DMS53 (cell line): ENCODE results near the gene CXCR4.
A peak's percentile ranks its signal among the peaks of the same experiment; 100 is the strongest.
"Not testable (repeated sequence)": the region's sequence is repeated elsewhere in the genome, so short reads cannot be mapped to it uniquely, and the experiment has no call there.

Experiments used
- DNase-seq: peaks from one replicate; lab custom pipeline; 2025; lab: John Stamatoyannopoulos, UW

CXCR4 gene

DNA sequence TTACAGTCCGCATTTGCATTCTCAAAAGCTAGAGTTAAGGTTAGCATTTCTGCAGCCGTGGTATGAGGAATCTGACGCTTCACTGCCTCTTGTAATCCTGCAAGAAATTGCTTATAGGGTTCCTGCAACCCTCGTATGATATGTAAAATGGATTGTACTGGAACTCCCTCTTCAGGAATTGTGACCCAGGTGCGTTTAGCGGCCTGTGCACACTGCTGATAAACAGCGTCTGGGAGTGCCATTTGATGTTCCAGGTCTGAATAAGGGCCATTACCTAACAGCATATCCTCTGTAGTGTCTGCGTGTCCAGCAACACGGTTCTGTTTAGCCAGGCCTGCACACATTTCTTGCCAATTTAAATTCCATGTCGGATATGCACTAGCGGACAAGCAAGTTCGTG is 42.5 kb downstream of the CXCR4 start:
- no peak for DNase-seq

DNA sequence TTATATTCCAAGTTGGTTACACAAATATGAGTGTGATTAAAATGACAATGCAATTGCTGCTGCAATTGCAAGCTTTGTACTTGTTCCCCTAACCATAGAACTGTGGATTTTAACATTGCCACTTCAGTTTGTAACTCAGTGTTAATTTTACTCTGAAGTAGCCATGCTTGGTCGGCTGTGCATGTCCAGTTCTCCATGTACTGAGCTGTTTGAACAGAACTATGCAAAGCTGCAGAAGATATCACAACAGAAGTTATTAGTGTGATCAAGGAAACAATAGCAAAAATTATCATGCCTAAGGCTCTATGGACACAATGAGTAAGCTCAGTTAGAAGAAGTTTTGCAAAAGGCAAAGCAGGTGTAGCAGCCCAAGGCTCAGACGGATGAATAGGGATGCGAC is 45.3 kb downstream of the CXCR4 start:
- DNase-seq = no peak

DNA sequence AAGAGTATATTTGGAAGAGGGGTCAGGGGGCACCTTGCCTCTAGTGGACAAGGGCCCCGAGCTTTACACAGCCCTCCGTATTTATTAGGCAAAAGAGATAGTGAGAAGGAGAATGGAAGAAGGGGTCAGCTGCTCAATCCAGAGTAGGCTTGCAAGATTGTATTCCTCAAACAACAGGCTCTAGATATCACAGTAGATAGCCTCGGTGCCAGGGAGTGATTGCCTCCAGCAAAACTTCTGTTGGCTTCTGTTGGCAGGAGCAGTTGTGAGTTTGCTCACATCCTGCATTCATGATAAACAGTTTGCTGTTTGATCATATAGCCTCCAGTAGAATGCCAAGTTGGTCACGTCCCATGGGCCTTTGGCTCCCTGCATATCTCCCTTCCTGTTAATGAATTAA is 46.1 kb downstream of the CXCR4 start:
- not testable (repeated sequence) for DNase-seq

DNA sequence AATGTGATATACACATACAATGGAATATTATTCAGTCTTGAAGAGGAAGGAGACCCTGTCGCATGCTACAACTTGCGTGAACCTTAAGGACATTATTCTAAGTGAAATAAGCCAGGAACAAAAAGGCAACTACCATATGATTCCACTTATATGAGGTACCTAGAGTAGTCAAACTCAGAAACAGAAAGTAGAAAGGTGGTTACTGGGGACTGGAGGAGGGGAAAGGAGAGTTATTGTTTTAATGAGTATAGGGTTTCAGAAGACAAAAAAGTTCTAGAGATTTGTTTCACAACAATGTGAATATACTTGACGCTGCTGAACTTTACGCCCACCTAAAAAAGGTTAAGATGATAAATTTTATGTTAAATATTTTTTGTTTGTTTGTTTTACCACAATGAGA is 47.0 kb downstream of the CXCR4 start:
- no peak for DNase-seq

DNA sequence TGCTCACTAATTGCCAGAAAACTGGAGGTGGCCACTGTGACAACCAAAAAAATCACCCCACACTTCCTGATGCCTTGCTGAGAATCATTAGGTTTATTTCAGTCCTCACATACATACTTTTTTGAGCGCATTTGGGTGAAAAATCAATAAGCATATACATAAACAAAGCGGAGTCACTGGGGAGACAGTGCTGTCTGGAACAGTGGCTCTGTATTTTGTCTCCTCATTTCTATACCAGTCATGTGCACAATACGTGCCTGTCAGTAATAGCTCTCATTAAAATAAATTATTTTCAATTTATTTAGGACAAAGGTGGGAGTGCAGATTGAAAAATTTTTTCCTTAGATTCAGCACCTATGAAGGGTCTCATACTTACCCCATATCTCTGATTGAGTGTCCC is 48.2 kb downstream of the CXCR4 start:
- no peak for DNase-seq

DNA sequence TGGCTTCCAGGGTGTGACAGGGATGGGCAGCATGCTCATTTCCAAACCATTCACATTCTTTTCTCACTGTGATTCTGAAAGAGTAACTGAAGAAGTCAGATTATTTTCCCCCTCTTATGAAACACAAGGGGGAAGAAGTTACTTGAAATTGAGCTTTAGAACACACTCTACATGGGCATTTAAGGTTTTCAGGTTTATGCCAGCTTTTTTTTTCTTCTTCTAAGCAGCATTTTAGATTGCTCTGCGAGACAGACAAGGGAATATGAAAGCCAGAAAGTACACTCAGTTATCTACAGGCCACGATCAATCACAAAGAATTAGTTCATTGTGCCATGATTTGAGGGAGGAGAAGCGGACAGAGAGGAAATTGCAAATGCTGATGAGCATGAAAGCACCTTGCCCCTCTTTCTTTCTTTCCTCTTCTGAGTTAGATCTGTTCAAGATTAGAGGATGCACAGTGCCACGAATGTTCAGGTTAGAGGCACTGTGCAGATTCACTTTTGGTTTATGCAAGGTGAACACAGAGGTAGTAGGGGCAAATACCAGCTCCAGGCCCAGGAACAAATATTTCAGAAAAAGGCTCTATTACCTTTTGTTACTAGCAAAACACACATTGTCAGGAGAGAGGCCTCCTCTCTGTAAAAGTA is 49.2 kb downstream of the CXCR4 start:
- no peak for DNase-seq

DNA sequence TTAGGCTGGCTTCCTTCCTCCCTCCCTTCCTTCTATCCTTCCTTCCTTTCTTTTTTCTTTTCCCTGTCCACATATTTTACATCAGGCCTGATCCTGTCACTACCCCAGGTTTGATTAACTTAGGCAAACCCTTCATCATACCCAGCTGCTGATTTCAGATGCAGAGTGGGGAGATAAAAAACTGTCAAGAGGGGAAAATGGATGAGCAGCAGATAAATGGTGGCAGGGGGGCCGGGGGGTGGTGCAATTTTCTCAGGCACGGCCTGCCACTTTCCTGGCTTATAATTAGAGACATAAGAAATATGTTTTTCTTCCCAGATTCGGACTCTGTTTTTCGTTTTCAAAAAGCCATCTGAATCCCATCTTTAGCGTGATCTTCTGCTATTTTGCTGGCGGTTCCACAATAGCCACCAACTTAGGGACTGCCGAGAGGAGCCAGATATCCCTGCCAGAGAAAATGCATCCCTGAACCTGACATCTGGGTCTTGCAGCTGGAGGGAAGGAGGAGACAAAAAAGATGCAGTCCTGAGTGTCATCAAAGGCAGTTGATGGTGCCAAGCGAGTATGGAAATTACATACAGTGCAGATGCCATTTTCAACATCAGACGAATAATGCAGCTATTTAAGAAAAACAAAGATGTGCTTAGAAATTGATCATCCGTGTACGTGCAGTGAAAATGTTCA is 49.9 kb downstream of the CXCR4 start:
- DNase-seq = no peak

DNA sequence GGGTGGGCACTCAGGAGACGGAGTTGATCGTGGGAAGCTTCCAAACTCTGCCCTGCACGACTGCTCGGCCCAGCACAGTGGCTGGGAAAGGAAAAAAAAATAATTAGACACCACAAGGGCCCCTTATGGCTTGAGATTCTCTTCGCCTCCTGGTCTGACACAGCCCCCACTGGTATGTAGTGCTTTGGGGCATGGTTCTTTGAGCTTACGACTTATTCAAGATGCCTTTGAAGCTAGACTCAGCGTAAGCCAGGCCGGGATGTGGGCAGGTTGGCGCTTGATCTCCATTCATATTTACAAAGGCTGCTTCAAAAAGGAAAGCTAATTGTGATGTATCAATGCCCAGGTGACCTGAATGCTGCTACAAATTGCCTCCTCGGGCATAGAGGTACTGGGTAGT is 50.5 kb downstream of the CXCR4 start:
- no peak for DNase-seq

DNA sequence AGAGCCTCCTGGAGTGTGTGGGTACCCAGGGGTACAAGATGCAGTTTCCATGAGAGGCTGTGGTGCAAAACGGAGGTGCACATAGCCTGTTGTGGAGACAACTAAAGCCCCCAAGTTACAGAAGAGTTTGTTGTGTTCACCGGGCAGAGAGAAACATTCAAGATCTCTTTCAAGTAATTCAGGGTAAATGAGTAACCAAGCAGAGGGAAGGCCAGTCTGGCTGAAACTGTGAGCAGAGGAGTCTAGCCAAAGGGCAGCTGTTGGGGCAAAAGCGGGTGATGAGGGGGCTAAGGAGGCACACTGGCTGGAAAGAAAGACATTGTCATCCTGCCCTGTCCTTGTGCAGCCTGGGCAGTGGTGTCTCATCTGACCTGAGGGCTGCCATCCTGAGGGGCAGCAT is 52.0 kb downstream of the CXCR4 start:
- DNase-seq = peak; percentile 9

DNA sequence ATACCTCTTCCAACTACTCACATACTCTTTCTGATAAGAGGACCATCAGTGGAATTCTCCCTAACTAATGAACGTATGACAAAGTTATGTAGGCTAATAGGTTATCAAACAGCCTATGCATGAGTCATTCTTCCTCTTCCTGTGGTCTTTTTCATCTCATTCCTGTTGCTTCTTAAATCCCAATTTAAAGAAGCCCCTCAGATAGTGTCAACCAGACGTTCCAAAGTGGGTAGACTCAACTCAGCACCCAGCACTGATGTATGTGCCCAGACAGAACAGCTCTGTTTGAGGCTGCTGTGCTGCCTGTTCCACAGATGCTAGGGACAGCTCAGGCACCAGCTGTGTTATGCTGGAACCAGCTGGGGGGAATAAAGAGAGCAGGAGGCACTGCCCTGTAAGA is 52.6 kb downstream of the CXCR4 start:
- DNase-seq = peak; percentile 5
